A549 (cell line): ENCODE data around the gene TMEM37. TPM values are rescaled to one million over a fixed set of nuclear protein-coding genes. Genes with fewer than 3 reads are reported as not detected.

Experiments used
- ATAC-seq, 2 experiments: fragments of 200-7000 bp in 1 of 2; fragments of >200 bp in 1 of 2; cut with Nextera tagmentation in 1 of 2; cut with Tn5 transposase in 1 of 2; 3 replicates each; pipeline versions ENCODE4 v1.8.0 to v1.9.1; 2018 to 2020; ENCODE audit warnings: mild to moderate bottlenecking in 1 of 2, moderate library complexity in 1 of 2
- CTCF ChIA-PET: fragments of 300-600 bp; sonication (Branson Sonifier 250); formaldehyde crosslinking; extraction: SDS; loops from one replicate; lab custom pipeline; 2021; ENCODE audit warnings: antibody characterized with exemption, inconsistent platforms; lab: Yijun Ruan, JAX
- POLR2A ChIA-PET: fragments of 350-600 bp; formaldehyde crosslinking; extraction: SDS; loops from one replicate; lab custom pipeline; 2021; ENCODE audit warnings: antibody characterized with exemption, inconsistent platforms; lab: Yijun Ruan, JAX
- DNase-seq, 2 experiments: peaks; one replicate each; pipeline versions ENCODE4 v3.0.0 to v3.0.0-alpha.2; 2011 to 2016; ENCODE audit warnings: low read depth in 1 of 2, low spot score in 1 of 2
- FAIRE-seq: peaks from 2 replicates; lab custom pipeline; 2011; peaks lifted over from hg19 to GRCh38; lab: Jason Lieb, UNC
- H3K27ac ChIP-seq, 2 experiments: fragments of >200 bp; sonication (Bioruptor Twin); formaldehyde crosslinking; 3 replicates each; pipeline ENCODE4 v1.5.1; 2016 to 2017
- H3K4me1 ChIP-seq: fragments of >200 bp; sonication (Bioruptor Twin); formaldehyde crosslinking; 3 replicates; pipeline ENCODE4 v1.6.1; 2016
- H3K4me2 ChIP-seq: fragments of >200 bp; sonication (Bioruptor Twin); formaldehyde crosslinking; 3 replicates; pipeline ENCODE4 v1.6.1; 2016
- H3K4me3 ChIP-seq: fragments of >200 bp; sonication (Bioruptor Twin); formaldehyde crosslinking; 3 replicates; pipeline ENCODE4 v1.5.1; 2016
- H3K9me3 ChIP-seq: fragments of >200 bp; sonication (Bioruptor Twin); formaldehyde crosslinking; 3 replicates; pipeline ENCODE4 v1.6.1; 2016
- BCL3 ChIP-seq: fragments of >200 bp; sonication (Bioruptor Twin); formaldehyde crosslinking; IDR thresholded peaks from 3 replicates; pipeline ENCODE4 v1.6.1; 2016
- E2F6 ChIP-seq: IDR thresholded peaks from 2 replicates; pipeline ENCODE4 v1.6.1; 2012; ENCODE audit warnings: low read depth, borderline replicate concordance
- ELK1 ChIP-seq: fragments of 150-350 bp; IDR thresholded peaks from 2 replicates; pipeline ENCODE4 v1.6.1; 2014; ENCODE audit warnings: low read depth, mild to moderate bottlenecking, low read length
- ESRRA ChIP-seq: fragments of 150-350 bp; IDR thresholded peaks from 2 replicates; pipeline ENCODE4 v1.6.1; 2014; ENCODE audit warnings: mild to moderate bottlenecking, low read length, borderline replicate concordance
- FOSB ChIP-seq: fragments of 250-450 bp; sonication (Bioruptor Pico); IDR thresholded peaks from 2 replicates; pipeline ENCODE4 v1.5.0; 2020; ENCODE audit warnings: mild to moderate bottlenecking, moderate library complexity
- HEYL ChIP-seq: fragments of 250-450 bp; sonication (Bioruptor Pico); IDR thresholded peaks from 2 replicates; pipeline ENCODE4 v1.8.0; 2021; ENCODE audit warnings: mild to moderate bottlenecking, moderate library complexity
- HMGXB4 ChIP-seq: fragments of 250-450 bp; sonication (Bioruptor Pico); IDR thresholded peaks from 2 replicates; pipeline ENCODE4 v1.5.0; 2021; ENCODE audit warnings: mild to moderate bottlenecking, moderate library complexity, borderline replicate concordance
- HOXB13 ChIP-seq: fragments of 250-450 bp; sonication (Bioruptor Pico); IDR thresholded peaks from 2 replicates; pipeline ENCODE4 v1.5.0; 2020; ENCODE audit warnings: low read depth, mild to moderate bottlenecking, moderate library complexity
- JUN ChIP-seq, 2 experiments: fragments of >200 bp; sonication (Bioruptor Twin); formaldehyde crosslinking; IDR thresholded peaks; 2 replicates in 1 of 2; 3 replicates in 1 of 2; pipeline ENCODE4 v1.6.1; 2016 to 2017
- KDM1A ChIP-seq: fragments of 200-600 bp; sonication (generic); IDR thresholded peaks from 2 replicates; pipeline ENCODE4 v1.6.1; 2016; ENCODE audit warnings: low read depth, mild to moderate bottlenecking
- MAFK ChIP-seq: fragments of 450-650 bp; IDR thresholded peaks from 2 replicates; pipeline ENCODE4 v1.6.1; 2014; ENCODE audit not compliant: partially characterized antibody
- MAX ChIP-seq: IDR thresholded peaks from 2 replicates; pipeline ENCODE4 v1.6.1; 2012
- NFE2L2 ChIP-seq: fragments of 150-350 bp; conservative IDR thresholded peaks from 2 replicates; pipeline ENCODE4 v1.6.1; 2014; ENCODE audit warnings: low read length
- NPAS2 ChIP-seq: fragments of 250-450 bp; sonication (Bioruptor Pico); IDR thresholded peaks from 2 replicates; pipeline ENCODE4 v1.8.0; 2022; ENCODE audit warnings: mild to moderate bottlenecking, moderate library complexity, borderline replicate concordance
- RAD21 ChIP-seq, 2 experiments: fragments of >200 bp in 1 of 2; sonication (Bioruptor Twin) in 1 of 2; formaldehyde crosslinking in 1 of 2; IDR thresholded peaks in 1 of 2; conservative IDR thresholded peaks in 1 of 2; 2 replicates in 1 of 2; 3 replicates in 1 of 2; pipeline ENCODE4 v1.6.1; 2012 to 2018; ENCODE audit warnings: inconsistent platforms in 1 of 2
- RCOR1 ChIP-seq: fragments of 150-350 bp; IDR thresholded peaks from 2 replicates; pipeline ENCODE4 v1.6.1; 2014; ENCODE audit warnings: antibody characterized with exemption, low read length, low read depth
- SMC3 ChIP-seq: fragments of >200 bp; sonication (Bioruptor Twin); formaldehyde crosslinking; IDR thresholded peaks from 3 replicates; pipeline ENCODE4 v1.6.1; 2018; ENCODE audit warnings: inconsistent platforms
- SREBF2 ChIP-seq: fragments of 450-650 bp; IDR thresholded peaks from 2 replicates; pipeline ENCODE4 v1.6.1; 2014; ENCODE audit warnings: mild to moderate bottlenecking, moderate library complexity
- TFCP2L1 ChIP-seq: fragments of 250-450 bp; sonication (Bioruptor Pico); IDR thresholded peaks from 2 replicates; pipeline ENCODE4 v1.5.0; 2021; ENCODE audit warnings: mild to moderate bottlenecking
- TP53 ChIP-seq: fragments of 250-450 bp; sonication (Bioruptor Pico); IDR thresholded peaks from 2 replicates; pipeline ENCODE4 v1.5.0; 2021; ENCODE audit warnings: mild to moderate bottlenecking, moderate library complexity
- WGBS: methylation state at CpG from one replicate; pipeline ENCODE4 v1.1.6; 2017; ENCODE audit errors: missing lambda C conversion rate; 5-methylcytosine and 5-hydroxymethylcytosine counted together
- polyA minus RNA-seq: library from RNA; depleted of rRNA, polyadenylated mRNA; stranded (reverse); fragments of >200 nt; gene quantifications from 2 replicates; pipeline ENCODE4 v1.2.3, GENCODE V29; 2011; rRNA and poly(A)+ RNA removed
- polyA plus RNA-seq, 4 experiments: library from polyadenylated mRNA; depleted of rRNA in 3 of 4; stranded (reverse); fragments of >200 nt; fragmentation: RNase III in 1 of 4; extraction: RNeasy Plus Mini Kit Qiagen cat#74134 plus additional on column Dnase treatment in 1 of 4; gene quantifications; 2 replicates in 3 of 4; 3 replicates in 1 of 4; pipeline ENCODE4 v1.2.3, GENCODE V29; 2011 to 2017

The TMEM37 gene
- polyA plus RNA-seq (2011; rRNA removed) (7.5 and 10.8 TPM in 2 replicates), polyA plus RNA-seq (2017; fragmentation: RNase III; extraction: RNeasy Plus Mini Kit Qiagen cat#74134 plus additional on column Dnase treatment) (3.3 to 5.1 TPM (median 4.7 TPM) in 3 replicates), polyA minus RNA-seq (2.9 and 4.0 TPM in 2 replicates)
- polyA plus RNA-seq (2012; cell fraction: cytosol; rRNA removed), result 5.7 and 7.9 TPM in 2 replicates
- polyA plus RNA-seq (2012; cell fraction: nucleus; rRNA removed), result 4.7 and 5.0 TPM in 2 replicates

GRCh38 chr2:119431155-119431975, at the start of gene TMEM37:
TSS of gene TMEM37 (plus strand) at chr2:119431854. CDS start at chr2:119431904, 50 bp downstream.
- ChIA-PET POLR2A (interaction anchor here (0.9 to 1.2 kb wide), 3 partner anchors 11 to 328 kb away, joined by 3 read pairs; partner anchors contain the start of gene PTPN4), CTCF (interaction anchor here (2.6 kb wide), 1 partner anchor 45 kb away, joined by 13 read pairs; no protein-coding TSS in a partner anchor)
- peak within 1 kb of the TSS; percentile 43 for H3K4me3 ChIP-seq
- peak within 1 kb of the TSS; percentile 65 for H3K4me2 ChIP-seq
- TF ChIP-seq FOSB (CRISPR knock-in tag), result no peak
- TF ChIP-seq MAFK, result peak; percentile 98
- no peak for TF ChIP-seq HOXB13 (CRISPR knock-in tag)
- TF ChIP-seq TFCP2L1, result no peak
- peak; percentile 25; the same call in 2 of the 3 replicates for TF ChIP-seq SMC3
- peak; percentile 38; the same call in 1 of the 2 replicates for TF ChIP-seq KDM1A
- TF ChIP-seq SREBF2, result no peak
- TF ChIP-seq MAX, result no peak
- no peak for TF ChIP-seq TP53 (CRISPR knock-in tag)
- no peak for TF ChIP-seq ELK1
- TF ChIP-seq BCL3, result 0 out of 3 replicates have a peak, but pooled peaks have one; percentile 38
- TF ChIP-seq NPAS2, result no peak
- TF ChIP-seq JUN (IDR thresholded peaks at IDR 0.05), result peak in 1 of 2 experiments; percentile 56; a peak in 3 of 5 replicates
- TF ChIP-seq NFE2L2, result no peak
- TF ChIP-seq RCOR1, result no peak
- TF ChIP-seq HMGXB4, result no peak
- TF ChIP-seq E2F6, result 0 out of 2 replicates have a peak, but pooled peaks have one; percentile 48
- no peak for TF ChIP-seq HEYL (CRISPR knock-in tag)
- TF ChIP-seq RAD21 (conservative IDR thresholded peaks at IDR 0.05 in 1 of 2, IDR thresholded peaks at IDR 0.05 in 1 of 2), result 0 out of 5 replicates have a peak, but pooled peaks of 1 of the 2 experiments have one; percentile 24
- TF ChIP-seq ESRRA, result no peak
- no peak for FAIRE-seq
- peak within 1 kb of the TSS; percentile 64 to 91 for H3K27ac ChIP-seq
- 9% methylated on average over 14 of the region's 72 CpGs for WGBS
- ATAC-seq, result peak; percentile 82 to 88
- no peaks in the 10 kb centered on the region for H3K9me3 ChIP-seq
- H3K4me1 ChIP-seq, result peaks cover 38% of the 10 kb centered on the region
- peak; percentile 56 to 58 for DNase-seq
